Measurements from ENCODE around the gene RPL19. TPM values are rescaled to one million over a fixed set of nuclear protein-coding genes. Genes with fewer than 3 reads are reported as not detected.

The RPL19 gene
- total RNA-seq, 1 donor from 2014 or later = 877 TPM

GRCh38 chr17:39193346-39193745, 6.7 kb upstream of the RPL19 start:
- Mint-ChIP-seq H3K27ac (ENCODE audit: unreplicated experiment) (no peak overlapping the region), H3K27me3 (ENCODE audit: unreplicated experiment) (peaks cover 3% of the 10 kb centered on the region), H3K4me1 (ENCODE audit: low read depth, unreplicated experiment) (peaks cover 31% of the 10 kb centered on the region), H3K4me3 (ENCODE audit: unreplicated experiment) (peak overlapping the region; percentile 60), H3K36me3 (ENCODE audit: unreplicated experiment) (peaks cover 5% of the 10 kb centered on the region), H3K9me3 (ENCODE audit: unreplicated experiment) (peaks cover 3% of the 10 kb centered on the region)
- no peak for DNase-seq
- TF ChIP-seq, protein P1, sequence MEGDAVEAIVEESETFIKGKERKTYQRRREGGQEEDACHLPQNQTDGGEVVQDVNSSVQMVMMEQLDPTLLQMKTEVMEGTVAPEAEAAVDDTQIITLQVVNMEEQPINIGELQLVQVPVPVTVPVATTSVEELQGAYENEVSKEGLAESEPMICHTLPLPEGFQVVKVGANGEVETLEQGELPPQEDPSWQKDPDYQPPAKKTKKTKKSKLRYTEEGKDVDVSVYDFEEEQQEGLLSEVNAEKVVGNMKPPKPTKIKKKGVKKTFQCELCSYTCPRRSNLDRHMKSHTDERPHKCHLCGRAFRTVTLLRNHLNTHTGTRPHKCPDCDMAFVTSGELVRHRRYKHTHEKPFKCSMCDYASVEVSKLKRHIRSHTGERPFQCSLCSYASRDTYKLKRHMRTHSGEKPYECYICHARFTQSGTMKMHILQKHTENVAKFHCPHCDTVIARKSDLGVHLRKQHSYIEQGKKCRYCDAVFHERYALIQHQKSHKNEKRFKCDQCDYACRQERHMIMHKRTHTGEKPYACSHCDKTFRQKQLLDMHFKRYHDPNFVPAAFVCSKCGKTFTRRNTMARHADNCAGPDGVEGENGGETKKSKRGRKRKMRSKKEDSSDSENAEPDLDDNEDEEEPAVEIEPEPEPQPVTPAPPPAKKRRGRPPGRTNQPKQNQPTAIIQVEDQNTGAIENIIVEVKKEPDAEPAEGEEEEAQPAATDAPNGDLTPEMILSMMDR (IDR thresholded peaks at IDR 0.05; ENCODE audit: partially characterized antibody, unreplicated experiment) = no peak

- peaks cover 4% of the 10 kb centered on the region for H3K9me3 Mint-ChIP-seq (ENCODE audit: unreplicated experiment)
- peak overlapping the region; percentile 60 for H3K27ac Mint-ChIP-seq (ENCODE audit: unreplicated experiment)
- peaks cover 3% of the 10 kb centered on the region for H3K27me3 Mint-ChIP-seq (ENCODE audit: unreplicated experiment)
- peak; percentile 78 for DNase-seq
- H3K36me3 Mint-ChIP-seq (ENCODE audit: unreplicated experiment) = peaks cover 5% of the 10 kb centered on the region
- TF ChIP-seq, protein P1 (IDR thresholded peaks at IDR 0.05; ENCODE audit: partially characterized antibody, unreplicated experiment) = peak; percentile 51
- H3K4me1 Mint-ChIP-seq (ENCODE audit: low read depth, unreplicated experiment) = peaks cover 32% of the 10 kb centered on the region
- H3K4me3 Mint-ChIP-seq (ENCODE audit: unreplicated experiment) = peak overlapping the region; percentile 87
Observed at GRCh38 chr17:39194089-39194984, 5.7 kb upstream of the RPL19 start.

- peaks cover 9% of the 10 kb centered on the region for H3K27me3 Mint-ChIP-seq (ENCODE audit: unreplicated experiment)
- H3K4me1 Mint-ChIP-seq (ENCODE audit: low read depth, unreplicated experiment) = peaks cover 34% of the 10 kb centered on the region
- peak overlapping the region; percentile 40 for H3K27ac Mint-ChIP-seq (ENCODE audit: unreplicated experiment)
- peaks cover 10% of the 10 kb centered on the region for H3K9me3 Mint-ChIP-seq (ENCODE audit: unreplicated experiment)
- TF ChIP-seq, protein P1 (IDR thresholded peaks at IDR 0.05; ENCODE audit: partially characterized antibody, unreplicated experiment) = no peak
- H3K4me3 Mint-ChIP-seq (ENCODE audit: unreplicated experiment) = peak overlapping the region; percentile 87
- no peak for DNase-seq
- peaks cover 5% of the 10 kb centered on the region for H3K36me3 Mint-ChIP-seq (ENCODE audit: unreplicated experiment)
Observed at GRCh38 chr17:39194985-39195524, 5.0 kb upstream of the RPL19 start.

DNA sequence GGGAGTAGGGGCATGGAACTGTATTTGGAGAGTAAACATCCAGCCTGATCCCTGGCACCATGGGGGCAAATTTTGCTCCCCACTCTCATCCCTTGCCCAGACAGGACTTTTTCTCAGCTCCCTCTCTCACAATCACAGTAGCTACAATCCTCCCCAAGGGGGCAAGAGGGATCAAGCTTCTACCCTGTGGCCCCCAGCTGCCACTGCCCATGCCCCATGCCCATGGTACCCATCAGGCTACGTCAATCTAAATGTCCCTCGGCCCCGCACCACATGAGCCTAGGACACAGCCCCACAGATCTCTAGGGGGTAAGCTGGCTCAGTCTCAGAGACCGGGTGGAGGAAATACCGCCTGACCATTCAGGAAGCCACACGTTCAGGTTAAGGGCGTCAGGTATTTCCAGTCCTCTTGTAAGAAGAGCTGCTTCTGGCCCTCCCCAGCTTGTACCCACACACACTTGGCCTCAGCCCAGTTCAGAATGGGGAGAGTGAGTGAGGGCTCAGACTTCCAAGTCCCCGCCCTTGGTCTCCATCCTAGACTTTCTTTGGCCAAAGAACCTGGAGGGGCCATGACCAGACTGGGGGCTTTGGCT, 4.4 kb upstream of the RPL19 start:
- Mint-ChIP-seq H3K4me1 (ENCODE audit: low read depth, unreplicated experiment) (peaks cover 34% of the 10 kb centered on the region), H3K27me3 (ENCODE audit: unreplicated experiment) (peaks cover 9% of the 10 kb centered on the region), H3K36me3 (ENCODE audit: unreplicated experiment) (peaks cover 5% of the 10 kb centered on the region), H3K4me3 (ENCODE audit: unreplicated experiment) (peak overlapping the region; percentile 87), H3K27ac (ENCODE audit: unreplicated experiment) (no peak overlapping the region), H3K9me3 (ENCODE audit: unreplicated experiment) (peaks cover 11% of the 10 kb centered on the region)
- TF ChIP-seq, protein P1 (IDR thresholded peaks at IDR 0.05; ENCODE audit: partially characterized antibody, unreplicated experiment) = no peak
- DNase-seq = no peak
